HUES64 (cell line): Measurements from ENCODE around the gene SCYL3.
"Not testable (repeated sequence)": the region's sequence is repeated elsewhere in the genome, so short reads cannot be mapped to it uniquely, and the experiment has no call there.

ENCODE experiments used
- H3K27ac ChIP-seq: 2 replicates; pipeline ENCODE4 v1.7.0; 2013; ENCODE audit warnings: low read depth, low read length, inconsistent platforms
- H3K27me3 ChIP-seq: 2 replicates; pipeline ENCODE4 v1.6.1; 2013; ENCODE audit warnings: mild to moderate bottlenecking, low read length; ENCODE audit not compliant: insufficient read depth
- H3K36me3 ChIP-seq: 2 replicates; pipeline ENCODE4 v1.6.1; 2013; ENCODE audit warnings: mild to moderate bottlenecking, low read length; ENCODE audit not compliant: insufficient read depth
- H3K4me1 ChIP-seq: 2 replicates; pipeline ENCODE4 v1.6.1; 2013; ENCODE audit warnings: mild to moderate bottlenecking, low read length, moderate library complexity; ENCODE audit not compliant: insufficient read depth
- H3K4me3 ChIP-seq: 2 replicates; pipeline ENCODE4 v1.5.1; 2013; ENCODE audit warnings: mild to moderate bottlenecking, low read length, moderate library complexity
- H3K9ac ChIP-seq: 2 replicates; pipeline ENCODE4 v1.6.1; 2013; ENCODE audit warnings: mild to moderate bottlenecking, low read depth, low read length
- H3K9me3 ChIP-seq: 2 replicates; pipeline ENCODE4 v1.6.1; 2013; ENCODE audit warnings: low read depth, low read length; ENCODE audit not compliant: insufficient read depth
- WGBS: fragments of 150-250, 120-280 bp; methylation state at CpG from one replicate; pipeline ENCODE4 v1.1.7; 2013; ENCODE audit warnings: missing lambda C conversion rate; 5-methylcytosine and 5-hydroxymethylcytosine counted together

Gene SCYL3

GRCh38 chr1:169811418-169812035 lies 82.2 kb downstream of the SCYL3 start:
- H3K36me3 ChIP-seq = peaks cover 85% of the 10 kb centered on the region
- not testable (repeated sequence) for H3K27ac ChIP-seq, H3K4me1 ChIP-seq, H3K4me3 ChIP-seq, H3K9me3 ChIP-seq, H3K9ac ChIP-seq, H3K27me3 ChIP-seq

GRCh38 chr1:169809370-169810095 lies 84.2 kb downstream of the SCYL3 start:
- Histone ChIP-seq H3K27ac (no peak overlapping the region), H3K9me3 (no peaks in the 10 kb centered on the region), H3K4me3 (no peak overlapping the region), H3K36me3 (peaks cover 88% of the 10 kb centered on the region), H3K4me1 (no peaks in the 10 kb centered on the region), H3K27me3 (no peaks in the 10 kb centered on the region), H3K9ac (no peak overlapping the region)
- 95% methylated on average over 2 of the region's 4 CpGs for WGBS

- WGBS = 100% methylated on average over 1 of the region's 2 CpGs
- Histone ChIP-seq H3K4me3 (no peak overlapping the region), H3K9ac (no peak overlapping the region), H3K36me3 (peaks cover 93% of the 10 kb centered on the region), H3K27ac (no peak overlapping the region), H3K4me1 (no peaks in the 10 kb centered on the region), H3K9me3 (no peaks in the 10 kb centered on the region), H3K27me3 (no peaks in the 10 kb centered on the region)
Measured at GRCh38 chr1:169804941-169805340, 88.8 kb downstream of the SCYL3 start.

GRCh38 chr1:169802888-169803287 lies 90.8 kb downstream of the SCYL3 start:
- no peaks in the 10 kb centered on the region for H3K4me1 ChIP-seq
- no peaks in the 10 kb centered on the region for H3K9me3 ChIP-seq
- H3K9ac ChIP-seq = no peak overlapping the region
- no peaks in the 10 kb centered on the region for H3K27me3 ChIP-seq
- H3K4me3 ChIP-seq = no peak overlapping the region
- H3K27ac ChIP-seq = no peak overlapping the region
- H3K36me3 ChIP-seq = peaks cover 85% of the 10 kb centered on the region
